HCT116 (cell line): ENCODE data around the gene TEP1. TPM values are rescaled to one million over a fixed set of nuclear protein-coding genes. Genes with fewer than 3 reads are reported as not detected.

Experiments used
- ATAC-seq: fragments of 200-7000 bp; cut with Tn5 transposase; 2 replicates; pipeline ENCODE4 v1.9.1; 2020; ENCODE audit warnings: mild to moderate bottlenecking, moderate library complexity
- BruUV-seq: library from RNA; stranded (reverse); fragments of 400-500 nt; replicated peaks from 2 replicates; lab custom pipeline; 2021; lab: Mats Ljungman, UMichigan
- CTCF ChIA-PET: fragments of 300-600 bp; sonication (Branson Sonifier 250); formaldehyde crosslinking; loops from one replicate; lab custom pipeline; 2021; ENCODE audit warnings: antibody characterized with exemption; lab: Charles Lee
- POLR2A ChIA-PET: fragments of 300-600, 350-600 bp; sonication (Branson Sonifier 250); formaldehyde crosslinking; loops from one replicate; lab custom pipeline; 2021; ENCODE audit warnings: antibody characterized with exemption; lab: Charles Lee
- RAD21 ChIA-PET, 2 experiments: fragments of 300-600 bp; sonication (Branson Sonifier 250); formaldehyde crosslinking; loops; one replicate each; lab custom pipeline; 2023; ENCODE audit warnings: low total read pairs in 2 of 2; ENCODE audit not compliant: uncharacterized antibody in 2 of 2, unreplicated experiment in 2 of 2, low non-redundant PET in 1 of 2; lab: Charles Lee
- DNase-seq: peaks from one replicate; pipeline ENCODE4 v3.0.0-alpha.2; 2010; ENCODE audit warnings: low read depth, low spot score
- H2AFZ ChIP-seq: fragments of 200-600 bp; shearing (Covaris generic), sonication (generic); 2 replicates; pipeline ENCODE4 v1.6.1; 2017; ENCODE audit warnings: low read depth, mixed run types, mixed read lengths, antibody characterized with exemption, low read length; ENCODE audit not compliant: poor library complexity, severe bottlenecking
- H3K27ac ChIP-seq: 2 replicates; pipeline ENCODE4 v1.5.1; 2012; ENCODE audit warnings: low read depth, low read length
- H3K27me3 ChIP-seq: fragments of 200-600 bp; sonication (generic); 2 replicates; pipeline ENCODE4 v1.6.1; 2016; ENCODE audit warnings: mixed run types, low read length, mixed read lengths; ENCODE audit not compliant: insufficient read depth
- H3K36me3 ChIP-seq, 2 experiments: fragments of 200-500 bp in 1 of 2; fragments of 200-600 bp in 1 of 2; sonication (Bioruptor generic) in 1 of 2; sonication (generic) in 1 of 2; 2 replicates each; pipeline versions ENCODE4 v1.5.1 to v1.6.1; 2014 to 2016; ENCODE audit warnings: low read length in 2 of 2, inconsistent platforms in 1 of 2, mixed read lengths in 1 of 2, mixed run types in 1 of 2; ENCODE audit not compliant: insufficient read depth in 2 of 2, control insufficient read depth in 1 of 2
- H3K4me1 ChIP-seq, 2 experiments: fragments of 200-600 bp in 1 of 2; sonication (generic) in 1 of 2; 2 replicates each; pipeline versions ENCODE4 v1.5.1 to v1.6.1; 2012 to 2017; ENCODE audit warnings: low read length in 2 of 2, inconsistent platforms in 1 of 2, mild to moderate bottlenecking in 1 of 2, mixed read lengths in 1 of 2, mixed run types in 1 of 2, moderate library complexity in 1 of 2; ENCODE audit not compliant: insufficient read depth in 2 of 2, control insufficient read depth in 1 of 2
- H3K4me2 ChIP-seq: fragments of 200-600 bp; sonication (generic); 2 replicates; pipeline ENCODE4 v1.6.1; 2017; ENCODE audit warnings: mixed run types, low read length, mixed read lengths
- H3K4me3 ChIP-seq, 2 experiments: fragments of 200-600 bp in 1 of 2; sonication (generic) in 1 of 2; replicated peaks in 1 of 2; 2 replicates each; pipeline ENCODE4 v1.5.1; 2011 to 2016; ENCODE audit warnings: low read length in 2 of 2, control low read depth in 1 of 2, low read depth in 1 of 2, mild to moderate bottlenecking in 1 of 2, mixed read lengths in 1 of 2, mixed run types in 1 of 2
- H3K79me2 ChIP-seq: fragments of 200-600 bp; sonication (generic); 2 replicates; pipeline ENCODE4 v1.6.1; 2017; ENCODE audit warnings: mild to moderate bottlenecking, mixed run types, low read length, moderate library complexity, mixed read lengths; ENCODE audit not compliant: insufficient read depth
- H3K9ac ChIP-seq: fragments of 200-600 bp; sonication (generic); 2 replicates; pipeline ENCODE4 v1.6.1; 2016; ENCODE audit warnings: low read length, mixed read lengths
- H3K9me2 ChIP-seq: fragments of 200-600 bp; sonication (generic), shearing (Covaris generic); 2 replicates; pipeline ENCODE4 v1.6.1; 2017; ENCODE audit warnings: mixed run types, mild to moderate bottlenecking, moderate library complexity; ENCODE audit not compliant: insufficient read depth
- H3K9me3 ChIP-seq, 2 experiments: fragments of 200-500 bp in 1 of 2; fragments of 200-600 bp in 1 of 2; sonication (Bioruptor generic) in 1 of 2; sonication (generic) in 1 of 2; 2 replicates each; pipeline ENCODE4 v1.6.1; 2014 to 2017; ENCODE audit warnings: low read length in 2 of 2, mixed read lengths in 2 of 2, inconsistent platforms in 1 of 2, low read depth in 1 of 2, mild to moderate bottlenecking in 1 of 2, mixed run types in 1 of 2, moderate library complexity in 1 of 2; ENCODE audit not compliant: control insufficient read depth in 1 of 2, insufficient read depth in 1 of 2
- H4K20me1 ChIP-seq: fragments of 200-600 bp; sonication (generic), shearing (Covaris generic); 2 replicates; pipeline ENCODE4 v1.6.1; 2017; ENCODE audit warnings: mixed run types, mild to moderate bottlenecking, moderate library complexity; ENCODE audit not compliant: insufficient read depth
- CBX3 ChIP-seq: IDR thresholded peaks from 2 replicates; pipeline ENCODE4 v1.6.1; 2012; ENCODE audit warnings: low read depth
- JUND ChIP-seq: IDR thresholded peaks from 2 replicates; pipeline ENCODE4 v1.6.1; 2012
- SIN3A ChIP-seq: IDR thresholded peaks from 2 replicates; pipeline ENCODE4 v1.6.1; 2012; ENCODE audit warnings: low read depth
- SRF ChIP-seq: IDR thresholded peaks from 2 replicates; pipeline ENCODE4 v1.6.1; 2012; ENCODE audit warnings: low read depth
- YY1 ChIP-seq: IDR thresholded peaks from 2 replicates; pipeline ENCODE4 v1.6.1; 2011; ENCODE audit warnings: low read length, low read depth, moderate library complexity, mild to moderate bottlenecking; ENCODE audit not compliant: insufficient replicate concordance; ENCODE audit errors: extremely low read depth
- ZNF274 ChIP-seq: fragments of 200-500 bp; sonication (Bioruptor generic); IDR thresholded peaks from 2 replicates; pipeline ENCODE4 v1.6.1; 2014; ENCODE audit warnings: mild to moderate bottlenecking, low read depth, low read length, inconsistent platforms
- intact Hi-C: fragments of 100-400 bp; cut with micrococcal nuclease; formaldehyde crosslinking; loops from 2 replicates; pipeline ENCODE4 v1.10.0; 2022
- total RNA-seq: library from RNA; stranded (reverse); gene quantifications from one replicate; pipeline ENCODE4 v1.2.1, GENCODE V29; 2021; ENCODE audit not compliant: unreplicated experiment
- TF ChIP-seq, protein P1 (sequence below), 3 experiments: fragments of 200-600 bp in 1 of 3; sonication (generic) in 1 of 3; IDR thresholded peaks in 2 of 3; conservative IDR thresholded peaks in 1 of 3; 2 replicates each; pipeline ENCODE4 v1.5.1; 2012 to 2017; ENCODE audit warnings: low read depth in 2 of 3, low read length in 2 of 3, antibody characterized with exemption in 1 of 3, borderline replicate concordance in 1 of 3, control low read depth in 1 of 3, mild to moderate bottlenecking in 1 of 3, mixed read lengths in 1 of 3, mixed run types in 1 of 3, moderate library complexity in 1 of 3; ENCODE audit not compliant: insufficient read depth in 1 of 3
- TF ChIP-seq, protein P2 (sequence below): IDR thresholded peaks from 2 replicates; pipeline ENCODE4 v1.6.1; 2012
- TF ChIP-seq, protein P3 (sequence below): IDR thresholded peaks from 2 replicates; pipeline ENCODE4 v1.6.1; 2012; ENCODE audit warnings: low read depth

TEP1 gene
- total RNA-seq, 1 experiment from 2014 or later: 22.4 TPM

DNA sequence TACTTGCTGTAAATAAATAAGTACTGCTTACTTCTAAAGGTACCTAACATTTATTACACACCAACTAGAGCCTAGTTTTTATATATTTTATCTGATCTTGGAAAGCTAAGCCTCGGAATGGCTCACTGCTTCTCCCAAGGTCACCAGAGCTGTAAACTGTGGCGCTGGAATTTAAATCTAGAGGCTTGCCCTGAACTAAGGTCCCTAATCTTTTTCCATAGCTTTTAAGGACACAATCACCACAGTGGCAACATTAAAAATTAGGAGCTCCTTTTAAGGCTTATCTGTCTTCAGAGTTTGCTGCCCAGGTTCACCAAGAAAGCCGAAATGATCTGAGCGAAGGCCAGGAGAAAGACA lies 80.9 kb downstream of the TEP1 start:
- Histone ChIP-seq H3K4me1 (peaks cover 12 to 21% of the 10 kb centered on the region in 2 experiments), H3K79me2 (peaks cover 57% of the 10 kb centered on the region), H4K20me1 (no peaks in the 10 kb centered on the region), H2AFZ (no peak overlapping the region), H3K9me3 (no peaks in the 10 kb centered on the region), H3K36me3 (peaks cover 10 to 27% of the 10 kb centered on the region in 2 experiments), H3K4me3 (peak overlapping the region; percentile 56 to 83), H3K27ac (peak overlapping the region; percentile 69), H3K9me2 (no peaks in the 10 kb centered on the region), H3K27me3 (no peaks in the 10 kb centered on the region), H3K4me2 (peak overlapping the region; percentile 79), H3K9ac (peak overlapping the region; percentile 90)
- POLR2A ChIA-PET: interaction anchor here (3.0 kb wide), 1 partner anchor 10 kb away, joined by 41 read pairs; the partner anchor contains the start of gene PARP2
- no TSS peak for BruUV-seq
- RAD21 ChIA-PET: interaction anchor here in 1 of 2 experiments (1.2 kb wide), 1 partner anchor 10 kb away, joined by 5 read pairs; no protein-coding TSS in a partner anchor
- TF ChIP-seq, protein P1, sequence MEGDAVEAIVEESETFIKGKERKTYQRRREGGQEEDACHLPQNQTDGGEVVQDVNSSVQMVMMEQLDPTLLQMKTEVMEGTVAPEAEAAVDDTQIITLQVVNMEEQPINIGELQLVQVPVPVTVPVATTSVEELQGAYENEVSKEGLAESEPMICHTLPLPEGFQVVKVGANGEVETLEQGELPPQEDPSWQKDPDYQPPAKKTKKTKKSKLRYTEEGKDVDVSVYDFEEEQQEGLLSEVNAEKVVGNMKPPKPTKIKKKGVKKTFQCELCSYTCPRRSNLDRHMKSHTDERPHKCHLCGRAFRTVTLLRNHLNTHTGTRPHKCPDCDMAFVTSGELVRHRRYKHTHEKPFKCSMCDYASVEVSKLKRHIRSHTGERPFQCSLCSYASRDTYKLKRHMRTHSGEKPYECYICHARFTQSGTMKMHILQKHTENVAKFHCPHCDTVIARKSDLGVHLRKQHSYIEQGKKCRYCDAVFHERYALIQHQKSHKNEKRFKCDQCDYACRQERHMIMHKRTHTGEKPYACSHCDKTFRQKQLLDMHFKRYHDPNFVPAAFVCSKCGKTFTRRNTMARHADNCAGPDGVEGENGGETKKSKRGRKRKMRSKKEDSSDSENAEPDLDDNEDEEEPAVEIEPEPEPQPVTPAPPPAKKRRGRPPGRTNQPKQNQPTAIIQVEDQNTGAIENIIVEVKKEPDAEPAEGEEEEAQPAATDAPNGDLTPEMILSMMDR (IDR thresholded peaks at IDR 0.05 in 2 of 3, conservative IDR thresholded peaks at IDR 0.05 in 1 of 3; ENCODE audit: borderline replicate concordance in 1 of 3, insufficient read depth in 1 of 3, low read depth in 2 of 3, low read length in 2 of 3): 0 out of 6 replicates have a peak, but pooled peaks of 1 of the 3 experiments have one; percentile 10
- TF ChIP-seq JUND: no peak
- CTCF ChIA-PET: interaction anchor here (1.2 to 1.5 kb wide), 2 partner anchors 9 to 83 kb away, joined by 3 read pairs; no protein-coding TSS in a partner anchor
- intact Hi-C loops: no loop called here
- no peak for DNase-seq
- peak; percentile 10; the same call in 1 of the 2 replicates for ATAC-seq

DNA sequence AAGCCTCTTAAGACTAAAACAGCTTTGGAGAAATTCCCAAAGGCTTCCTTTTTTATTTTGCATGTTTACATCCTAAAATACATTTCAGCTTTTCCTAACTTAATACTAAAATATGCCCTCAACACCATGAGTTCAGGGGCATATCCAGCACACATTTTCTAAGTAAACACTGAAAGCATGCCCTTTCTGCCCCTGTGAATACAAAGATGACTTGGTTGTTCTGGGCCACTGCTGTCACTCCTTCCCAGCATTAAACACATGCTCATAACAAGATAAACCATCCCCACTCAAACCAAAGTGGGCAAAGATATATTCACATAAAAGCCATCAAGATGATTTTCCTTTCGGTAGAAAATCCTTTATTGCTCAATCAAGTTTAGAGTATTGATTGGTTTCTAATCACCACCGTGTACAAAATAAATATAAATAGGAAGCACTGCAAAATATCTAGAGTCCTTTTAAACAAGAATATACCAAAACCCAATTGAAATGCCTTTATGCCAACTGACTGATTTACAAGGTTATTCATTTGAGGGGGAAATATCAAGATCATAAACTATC lies 82.2 kb downstream of the TEP1 start:
- Histone ChIP-seq H4K20me1 (peaks cover 6% of the 10 kb centered on the region; the same call in 1 of the 2 replicates), H3K9me2 (no peaks in the 10 kb centered on the region), H3K4me2 (peak overlapping the region; percentile 43; the same call in 1 of the 2 replicates), H3K36me3 (peaks cover 17 to 36% of the 10 kb centered on the region in 2 experiments), H2AFZ (no peak overlapping the region), H3K4me1 (peaks cover 12 to 22% of the 10 kb centered on the region in 2 experiments), H3K79me2 (peaks cover 70% of the 10 kb centered on the region), H3K4me3 (no peak overlapping the region), H3K9me3 (no peaks in the 10 kb centered on the region), H3K9ac (no peak overlapping the region), H3K27me3 (no peaks in the 10 kb centered on the region), H3K27ac (peak overlapping the region; percentile 19; the same call in 1 of the 2 replicates)
- intact Hi-C loops: no loop called here
- CTCF ChIA-PET: no interaction called here
- POLR2A ChIA-PET: interaction anchor here (1.6 to 1.9 kb wide), 2 partner anchors 12 to 130 kb away, joined by 4 to 10 read pairs; partner anchors contain the start of genes PARP2 and PIP4P1
- BruUV-seq: TSS peak; percentile 8
- RAD21 ChIA-PET: no interaction called here
- ATAC-seq: no peak
- no peak for DNase-seq
- TF ChIP-seq, protein P2, sequence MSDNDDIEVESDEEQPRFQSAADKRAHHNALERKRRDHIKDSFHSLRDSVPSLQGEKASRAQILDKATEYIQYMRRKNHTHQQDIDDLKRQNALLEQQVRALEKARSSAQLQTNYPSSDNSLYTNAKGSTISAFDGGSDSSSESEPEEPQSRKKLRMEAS: no peak
- TF ChIP-seq SRF: no peak
- TF ChIP-seq SIN3A: no peak
- TF ChIP-seq ZNF274: no peak
- no peak for TF ChIP-seq CBX3
- TF ChIP-seq YY1: no peak
- TF ChIP-seq, protein P1 (IDR thresholded peaks at IDR 0.05 in 2 of 3, conservative IDR thresholded peaks at IDR 0.05 in 1 of 3; ENCODE audit: borderline replicate concordance in 1 of 3, insufficient read depth in 1 of 3, low read depth in 2 of 3, low read length in 2 of 3): no peak
- TF ChIP-seq, protein P3, sequence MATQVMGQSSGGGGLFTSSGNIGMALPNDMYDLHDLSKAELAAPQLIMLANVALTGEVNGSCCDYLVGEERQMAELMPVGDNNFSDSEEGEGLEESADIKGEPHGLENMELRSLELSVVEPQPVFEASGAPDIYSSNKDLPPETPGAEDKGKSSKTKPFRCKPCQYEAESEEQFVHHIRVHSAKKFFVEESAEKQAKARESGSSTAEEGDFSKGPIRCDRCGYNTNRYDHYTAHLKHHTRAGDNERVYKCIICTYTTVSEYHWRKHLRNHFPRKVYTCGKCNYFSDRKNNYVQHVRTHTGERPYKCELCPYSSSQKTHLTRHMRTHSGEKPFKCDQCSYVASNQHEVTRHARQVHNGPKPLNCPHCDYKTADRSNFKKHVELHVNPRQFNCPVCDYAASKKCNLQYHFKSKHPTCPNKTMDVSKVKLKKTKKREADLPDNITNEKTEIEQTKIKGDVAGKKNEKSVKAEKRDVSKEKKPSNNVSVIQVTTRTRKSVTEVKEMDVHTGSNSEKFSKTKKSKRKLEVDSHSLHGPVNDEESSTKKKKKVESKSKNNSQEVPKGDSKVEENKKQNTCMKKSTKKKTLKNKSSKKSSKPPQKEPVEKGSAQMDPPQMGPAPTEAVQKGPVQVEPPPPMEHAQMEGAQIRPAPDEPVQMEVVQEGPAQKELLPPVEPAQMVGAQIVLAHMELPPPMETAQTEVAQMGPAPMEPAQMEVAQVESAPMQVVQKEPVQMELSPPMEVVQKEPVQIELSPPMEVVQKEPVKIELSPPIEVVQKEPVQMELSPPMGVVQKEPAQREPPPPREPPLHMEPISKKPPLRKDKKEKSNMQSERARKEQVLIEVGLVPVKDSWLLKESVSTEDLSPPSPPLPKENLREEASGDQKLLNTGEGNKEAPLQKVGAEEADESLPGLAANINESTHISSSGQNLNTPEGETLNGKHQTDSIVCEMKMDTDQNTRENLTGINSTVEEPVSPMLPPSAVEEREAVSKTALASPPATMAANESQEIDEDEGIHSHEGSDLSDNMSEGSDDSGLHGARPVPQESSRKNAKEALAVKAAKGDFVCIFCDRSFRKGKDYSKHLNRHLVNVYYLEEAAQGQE: no peak
